HG03469 (cell line): ENCODE results near the gene PDE4A.
A peak's percentile ranks its signal among the peaks of the same experiment; 100 is the strongest.
"Not testable (repeated sequence)": the region's sequence is repeated elsewhere in the genome, so short reads cannot be mapped to it uniquely, and the experiment has no call there.

Source experiments
- ATAC-seq: cut with Tn5 transposase; IDR thresholded peaks from one replicate; pipeline ENCODE4 v1.9.1; 2021; ENCODE audit warnings: mild to moderate bottlenecking, moderate library complexity, moderate number of reproducible peaks; ENCODE audit not compliant: unreplicated experiment

The PDE4A gene

DNA sequence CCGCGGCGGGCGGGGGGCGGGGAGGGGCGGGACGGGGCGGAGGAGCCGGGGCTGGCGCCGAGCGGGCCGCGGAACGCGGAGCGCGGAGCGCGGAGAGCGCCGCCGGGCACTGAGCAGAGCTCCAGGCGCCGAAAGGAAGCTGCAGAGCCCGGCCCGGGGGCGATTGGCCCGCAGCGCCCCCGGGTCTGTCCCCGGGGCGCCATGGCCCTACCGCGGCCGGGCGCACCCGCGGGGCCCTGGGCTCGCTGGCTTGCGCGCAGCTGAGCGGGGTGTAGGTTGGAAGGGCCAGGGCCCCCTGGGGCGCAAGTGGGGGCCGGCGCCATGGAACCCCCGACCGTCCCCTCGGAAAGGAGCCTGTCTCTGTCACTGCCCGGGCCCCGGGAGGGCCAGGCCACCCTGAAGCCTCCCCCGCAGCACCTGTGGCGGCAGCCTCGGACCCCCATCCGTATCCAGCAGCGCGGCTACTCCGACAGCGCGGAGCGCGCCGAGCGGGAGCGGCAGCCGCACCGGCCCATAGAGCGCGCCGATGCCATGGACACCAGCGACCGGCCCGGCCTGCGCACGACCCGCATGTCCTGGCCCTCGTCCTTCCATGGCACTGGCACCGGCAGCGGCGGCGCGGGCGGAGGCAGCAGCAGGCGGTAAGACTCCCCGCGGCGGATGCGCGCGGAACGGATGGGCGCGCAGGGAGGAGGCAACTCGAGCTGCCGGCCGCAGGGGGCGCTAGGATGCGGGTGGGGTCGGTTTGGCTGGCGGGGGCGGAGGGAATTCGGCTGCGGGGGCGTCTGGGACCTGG, at the start of gene PDE4A:
Gene PDE4A, plus strand, starts transcription at position 95 of the 796 bp plus-strand sequence. Its CDS starts 227 bp downstream, at position 322.
- no peak for ATAC-seq

DNA sequence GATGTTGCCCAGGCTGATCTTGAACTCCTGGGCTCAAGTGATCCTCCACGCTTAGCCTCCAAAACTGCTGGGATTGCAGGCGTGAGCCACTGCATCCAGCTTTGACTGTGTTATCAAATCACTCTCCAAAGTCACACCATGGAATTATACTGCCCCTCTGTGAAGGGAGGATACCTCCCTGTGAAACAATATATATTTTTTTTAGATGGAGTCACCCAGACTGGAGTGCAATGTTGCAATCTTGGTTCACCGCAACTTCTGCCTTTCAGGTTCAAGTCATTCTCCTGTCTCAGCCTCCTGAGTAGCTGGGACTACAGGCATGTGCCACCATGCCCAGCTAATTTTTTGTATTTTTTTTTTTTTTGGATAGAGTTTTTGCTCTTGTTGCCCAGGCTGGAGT, 47.6 kb upstream of the PDE4A start:
- no peak for ATAC-seq

DNA sequence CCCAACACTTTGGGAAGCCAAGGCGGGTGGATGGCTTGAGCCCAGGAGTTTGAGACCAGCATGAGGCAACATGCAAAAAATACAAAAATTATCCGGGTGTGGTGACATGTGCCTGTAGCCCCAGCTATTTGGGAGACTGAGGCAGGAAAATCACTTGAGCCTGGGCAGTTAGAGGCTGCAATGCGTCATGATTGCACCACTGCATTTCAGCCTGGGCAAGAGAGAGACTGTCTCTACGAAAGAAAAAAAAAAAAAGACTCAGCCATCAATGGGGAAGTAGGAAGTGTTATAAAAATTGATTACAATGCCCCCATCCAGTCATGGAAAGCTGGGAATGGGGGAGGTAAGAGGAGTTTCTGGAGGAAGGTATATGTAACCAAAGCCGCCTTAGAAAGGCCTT, 45.4 kb upstream of the PDE4A start:
- ATAC-seq: no peak

DNA sequence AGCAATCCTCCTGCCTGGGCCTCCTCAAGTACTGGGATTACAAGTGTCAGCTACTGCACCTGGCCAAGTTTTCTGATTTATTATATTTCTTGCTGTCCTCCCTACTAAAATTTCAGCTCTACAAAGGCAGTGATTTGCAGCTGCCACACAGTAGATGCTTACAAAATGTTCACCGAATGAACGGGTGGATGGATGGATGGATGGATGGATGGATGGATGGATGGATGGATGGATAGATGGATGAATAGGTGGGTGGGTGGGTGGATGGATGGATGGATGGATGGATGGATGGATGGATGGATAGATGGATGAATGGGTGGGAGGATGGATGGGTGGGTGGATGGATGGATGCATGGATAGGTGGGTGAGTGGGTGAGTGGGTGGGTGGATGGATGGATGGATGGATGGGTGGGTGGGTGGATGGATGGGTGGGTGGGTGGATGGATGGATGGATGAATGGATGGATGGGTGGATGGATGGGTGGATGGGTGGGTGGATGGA, 43.1 kb upstream of the PDE4A start:
- not testable (repeated sequence) for ATAC-seq

- no peak for ATAC-seq
Measured at GRCh38 chr19:10378124-10378523, 42.2 kb upstream of the PDE4A start.

DNA sequence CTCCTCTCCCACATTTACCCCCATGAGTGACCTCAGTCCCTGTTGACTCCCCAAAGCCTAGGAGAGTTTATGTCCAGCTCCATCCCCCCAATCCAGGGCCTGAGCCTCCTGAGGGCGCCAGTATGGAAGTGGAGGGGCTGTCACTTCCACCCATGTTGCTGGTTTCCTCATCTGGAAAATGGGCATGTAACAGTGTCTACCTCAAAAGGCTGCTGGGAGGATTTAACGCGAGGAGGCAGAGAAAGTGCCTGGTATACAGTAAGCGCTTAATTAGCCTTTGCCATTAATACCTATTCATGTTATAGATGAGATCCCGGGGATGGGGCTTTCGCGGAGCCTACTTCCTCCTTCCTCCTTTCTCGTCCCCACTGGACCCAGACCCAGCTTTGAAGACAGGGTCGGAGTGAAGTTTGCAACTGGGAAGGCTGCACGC, 40.4 kb upstream of the PDE4A start:
- ATAC-seq: no peak

DNA sequence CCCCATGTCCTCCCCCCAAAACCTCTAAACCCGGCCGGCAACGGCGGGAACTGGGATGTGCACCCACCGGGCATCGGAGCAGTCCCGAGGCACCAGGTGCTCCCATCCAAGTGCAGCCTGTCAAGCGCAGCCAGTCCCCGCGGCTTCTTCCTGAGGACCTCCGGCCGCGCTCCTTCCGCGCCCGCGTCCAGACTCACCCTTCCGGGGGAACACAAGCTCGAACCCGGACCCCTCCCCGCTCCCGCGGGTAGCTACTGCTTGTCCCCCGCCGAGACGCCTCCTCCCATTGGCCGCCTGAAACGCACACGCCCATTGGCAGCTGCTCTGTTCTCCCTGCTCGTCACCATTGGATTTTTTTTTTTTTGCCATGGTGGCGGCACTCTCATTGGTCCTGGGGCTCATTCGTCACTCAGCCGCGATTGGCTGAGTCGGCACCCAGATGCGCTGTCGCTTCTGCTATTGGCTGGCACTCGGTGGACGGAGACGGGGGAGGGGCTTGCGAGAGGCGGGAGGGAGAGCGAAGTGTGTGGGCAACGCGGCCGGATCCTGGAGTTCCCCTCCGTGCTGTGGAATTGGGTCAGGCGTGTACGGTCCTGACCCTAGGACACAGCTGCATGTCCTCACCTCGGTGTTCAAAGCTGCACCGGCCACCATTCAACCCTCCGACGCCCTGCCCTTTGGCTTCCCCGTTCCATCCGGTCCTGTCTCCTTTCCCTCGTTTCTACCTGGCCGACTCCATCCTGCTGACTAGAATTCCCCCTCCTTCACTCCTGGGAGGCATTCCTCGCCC, 39.8 kb upstream of the PDE4A start, which contains the start of gene TYK2:
Gene TYK2, minus strand, starts transcription at position 260 of the 790 bp plus-strand sequence. CDS start 2,166 bp downstream, outside the sequence.
- ATAC-seq: peak; percentile 80

- not testable (repeated sequence) for ATAC-seq
Measured at GRCh38 chr19:10383223-10383499, 37.2 kb upstream of the PDE4A start.

DNA sequence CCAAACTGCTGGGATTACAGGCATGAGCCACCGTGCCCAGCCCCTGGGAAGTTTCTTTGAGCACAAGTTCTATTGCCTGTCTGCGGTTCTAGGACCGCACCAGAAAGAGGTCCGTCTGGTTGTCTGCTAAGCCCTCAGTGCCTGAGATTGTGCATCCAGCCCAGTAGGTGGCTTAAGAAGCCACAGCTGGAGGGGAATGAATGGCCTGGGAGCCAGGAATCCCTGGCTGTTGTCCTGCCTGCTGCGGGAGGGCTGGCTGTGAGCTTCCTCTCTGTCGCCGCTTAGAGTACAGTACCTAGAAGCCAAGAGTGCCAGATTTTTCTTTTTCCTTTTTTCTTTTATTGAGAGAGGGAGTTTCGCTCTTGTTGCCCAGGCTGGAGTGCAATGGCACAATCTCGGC, 35.8 kb upstream of the PDE4A start:
- no peak for ATAC-seq

DNA sequence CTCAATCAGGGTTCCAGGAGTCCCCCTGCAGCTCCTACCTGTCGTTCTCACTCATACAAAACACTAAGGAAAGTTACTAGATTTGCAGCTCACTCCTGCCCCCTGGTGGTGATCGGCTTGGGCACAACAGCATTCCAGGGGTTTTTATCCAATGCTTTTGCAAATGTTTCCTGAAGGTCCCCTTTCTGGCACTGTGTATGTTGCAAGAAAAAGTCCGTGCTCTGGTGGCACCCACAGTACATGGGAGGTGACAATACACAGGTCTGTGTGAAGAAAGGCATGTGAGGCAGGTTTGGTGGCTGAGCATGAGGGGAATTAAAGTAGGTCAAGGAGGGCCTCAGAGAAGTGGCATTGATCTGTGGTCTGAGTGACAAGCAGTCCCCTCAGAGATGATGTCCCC, 31.4 kb upstream of the PDE4A start:
- ATAC-seq: no peak

DNA sequence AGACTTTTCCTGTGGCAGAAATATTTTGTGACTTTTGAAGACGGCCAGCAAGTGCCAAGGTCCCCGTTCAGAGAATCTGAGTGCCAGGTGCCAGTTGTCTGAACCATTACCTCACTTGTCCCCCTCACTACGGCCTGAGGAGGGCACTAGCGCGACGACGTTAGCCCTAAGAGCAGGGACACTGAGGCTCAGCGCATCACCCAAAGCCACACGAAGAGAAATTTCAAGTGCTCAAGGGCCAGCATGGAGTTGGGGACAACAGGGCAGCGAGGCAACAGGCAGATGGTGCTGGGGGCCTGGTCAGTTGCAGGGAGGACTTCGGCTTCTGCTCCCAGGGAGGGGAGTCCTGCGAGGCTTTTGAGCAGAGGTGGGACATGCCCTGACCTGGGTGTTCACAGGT, 30.5 kb upstream of the PDE4A start:
- ATAC-seq: no peak

DNA sequence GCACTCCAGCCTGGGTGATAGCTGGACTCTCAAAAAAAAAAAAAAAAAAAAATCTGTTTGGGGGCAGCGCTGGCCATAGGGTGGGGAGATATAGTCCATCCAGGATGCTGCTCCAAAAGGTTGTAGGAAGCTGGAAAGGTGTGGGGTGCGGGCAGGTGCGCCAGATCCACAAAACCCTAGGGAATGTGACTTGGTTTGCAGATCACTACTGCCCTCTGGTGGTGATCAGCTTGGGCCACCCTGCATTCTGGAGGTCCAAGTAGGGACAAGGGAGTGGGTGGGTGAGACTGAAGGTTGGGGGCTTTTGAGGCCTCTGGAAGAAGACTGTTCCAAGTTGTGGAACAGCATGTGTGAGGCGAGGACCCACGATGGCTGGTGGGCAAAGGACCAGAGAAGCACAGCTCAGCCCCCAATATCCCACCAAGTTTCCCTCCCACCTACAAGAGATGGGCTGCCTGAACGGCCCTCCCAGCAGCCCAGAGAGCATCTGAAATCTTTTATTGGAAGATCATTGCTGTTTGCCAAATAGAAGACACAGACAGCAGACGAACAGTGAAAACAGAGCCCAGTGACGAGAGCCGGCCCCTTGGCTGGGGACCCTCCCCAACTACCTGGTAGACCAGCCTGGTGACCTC, 29.6 kb upstream of the PDE4A start:
- no peak for ATAC-seq

- ATAC-seq: no peak
Measured at GRCh38 chr19:10392120-10392519, 28.2 kb upstream of the PDE4A start.

GRCh38 chr19:10393137-10393536, 27.2 kb upstream of the PDE4A start:
- ATAC-seq: no peak

DNA sequence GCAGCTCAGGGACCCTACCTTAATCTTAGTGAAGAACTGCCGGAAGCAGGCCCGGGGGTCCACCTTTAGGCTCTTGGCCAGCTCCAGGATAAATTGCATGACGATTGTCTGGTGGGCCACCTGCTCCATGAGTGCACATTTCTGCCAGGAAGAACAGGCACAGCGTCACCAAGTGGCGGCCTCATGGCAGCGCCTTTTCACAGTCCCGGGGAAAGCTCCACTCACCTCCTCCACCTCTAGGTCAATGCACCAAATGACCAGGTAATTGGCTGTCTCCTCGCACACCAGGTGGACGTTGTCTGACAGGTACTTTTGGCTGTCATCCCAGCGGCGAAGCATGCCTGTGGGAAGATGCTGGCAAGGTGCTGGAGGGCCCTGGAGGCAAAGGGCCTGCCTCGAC, 25.3 kb upstream of the PDE4A start:
- ATAC-seq: no peak

GRCh38 chr19:10395436-10395835, 24.9 kb upstream of the PDE4A start:
- no peak for ATAC-seq

DNA sequence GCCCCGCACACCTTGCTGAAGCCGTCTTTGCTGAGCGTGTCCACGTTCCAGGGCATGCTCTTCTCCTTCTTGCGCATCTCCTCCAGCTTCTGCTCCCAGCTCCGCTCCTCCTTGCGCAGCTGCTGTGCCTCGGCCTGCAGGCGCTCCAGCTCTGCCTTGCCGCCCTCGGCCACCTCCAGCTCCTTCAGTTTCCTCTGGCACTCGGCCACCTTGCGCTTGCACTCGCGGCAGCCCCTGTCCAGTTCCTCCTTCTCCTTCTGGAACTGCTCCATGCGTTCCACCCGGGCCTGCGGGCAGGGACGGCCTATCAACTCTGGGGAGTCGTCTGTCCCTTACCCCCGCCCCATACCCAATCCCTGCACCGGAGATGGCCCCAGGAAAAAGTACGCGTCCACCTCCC, 24.4 kb upstream of the PDE4A start:
- no peak for ATAC-seq

- no peak for ATAC-seq
Measured at GRCh38 chr19:10398819-10399218, 21.5 kb upstream of the PDE4A start.

- ATAC-seq: not testable (repeated sequence)
Measured at GRCh38 chr19:10399340-10399739, 21.0 kb upstream of the PDE4A start.

- ATAC-seq: no peak
Measured at GRCh38 chr19:10399878-10400277, 20.5 kb upstream of the PDE4A start.

GRCh38 chr19:10402441-10403038, 17.8 kb upstream of the PDE4A start:
- no peak for ATAC-seq
